Skeletal muscle tissue (tissue), 4 donors: ENCODE results near the gene VPS13A. TPM values are rescaled to one million over a fixed set of nuclear protein-coding genes. Genes with fewer than 3 reads are reported as not detected.
"Not testable (repeated sequence)": the region's sequence is repeated elsewhere in the genome, so short reads cannot be mapped to it uniquely, and the experiment has no call there.

ENCODE experiments used
- H3K27ac ChIP-seq: one replicate; pipeline ENCODE4 v1.7.0; 2013; ENCODE audit warnings: mild to moderate bottlenecking, low read depth, low read length, inconsistent platforms
- H3K27me3 ChIP-seq, 3 donors: one replicate each; pipeline ENCODE4 v1.7.0; 2013; ENCODE audit warnings: low read length in 3 of 3; ENCODE audit not compliant: control insufficient read depth in 3 of 3, insufficient read depth in 3 of 3
- H3K36me3 ChIP-seq, 3 donors: one replicate each; pipeline ENCODE4 v1.7.0; 2013; ENCODE audit warnings: low read length in 3 of 3; ENCODE audit not compliant: control insufficient read depth in 3 of 3, insufficient read depth in 3 of 3
- H3K4me1 ChIP-seq, 3 donors: one replicate each; pipeline ENCODE4 v1.7.0; 2013; ENCODE audit warnings: low read length in 3 of 3, mild to moderate bottlenecking in 3 of 3; ENCODE audit not compliant: control insufficient read depth in 3 of 3, insufficient read depth in 3 of 3
- H3K4me3 ChIP-seq, 3 donors: one replicate each; pipeline ENCODE4 v1.7.0; 2013; ENCODE audit warnings: low read length in 3 of 3
- H3K9ac ChIP-seq, 3 donors: one replicate each; pipeline ENCODE4 v1.7.0; 2013; ENCODE audit warnings: low read length in 3 of 3, mild to moderate bottlenecking in 3 of 3, moderate library complexity in 2 of 3, low read depth in 1 of 3
- H3K9me3 ChIP-seq, 3 donors: one replicate each; pipeline ENCODE4 v1.7.0; 2013; ENCODE audit warnings: low read length in 3 of 3; ENCODE audit not compliant: control insufficient read depth in 3 of 3
- total RNA-seq: library from RNA; depleted of rRNA; stranded (reverse); fragments of >200 nt; gene quantifications from one replicate; pipeline ENCODE4 v1.2.3, GENCODE V29; 2014
- donor health status: Osteomylitis.

The VPS13A gene
- total RNA-seq, 1 donor from 2014 or later: 36.0 TPM

DNA sequence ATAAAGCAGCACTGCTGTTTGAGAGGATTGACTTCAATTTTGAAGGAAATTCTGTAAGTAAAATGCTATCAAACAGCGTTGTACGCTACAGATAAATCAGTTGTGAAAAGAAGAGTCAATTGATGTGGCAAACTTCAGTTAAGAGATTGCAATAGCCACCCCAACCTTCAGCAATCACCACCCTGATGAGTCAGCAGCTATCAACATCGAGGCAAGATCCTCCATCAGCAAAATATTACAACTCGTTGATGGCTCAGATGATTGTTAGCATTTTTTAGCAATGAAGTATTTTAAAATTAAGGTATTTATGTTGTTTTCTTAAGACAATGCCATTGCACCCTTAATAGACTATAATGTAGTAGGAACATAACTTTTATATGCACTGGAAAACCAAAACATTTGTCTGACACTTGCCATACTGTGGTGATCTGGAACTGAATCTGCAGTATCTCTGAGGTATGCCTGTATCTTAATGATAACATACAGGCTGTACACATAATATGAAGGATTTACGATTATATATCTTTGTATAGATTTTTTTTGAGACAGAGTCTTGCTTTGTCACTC is 47.5 kb downstream of the VPS13A start:
- Histone ChIP-seq H3K4me3 (no peak overlapping the region), H3K4me1 (no peaks in the 10 kb centered on the region), H3K36me3 (peaks cover 15 to 43% (median 32%) of the 10 kb centered on the region in 3 donors), H3K27ac (no peak overlapping the region), H3K9me3 (no peaks in the 10 kb centered on the region), H3K27me3 (no peaks in the 10 kb centered on the region), H3K9ac (no peak overlapping the region)

DNA sequence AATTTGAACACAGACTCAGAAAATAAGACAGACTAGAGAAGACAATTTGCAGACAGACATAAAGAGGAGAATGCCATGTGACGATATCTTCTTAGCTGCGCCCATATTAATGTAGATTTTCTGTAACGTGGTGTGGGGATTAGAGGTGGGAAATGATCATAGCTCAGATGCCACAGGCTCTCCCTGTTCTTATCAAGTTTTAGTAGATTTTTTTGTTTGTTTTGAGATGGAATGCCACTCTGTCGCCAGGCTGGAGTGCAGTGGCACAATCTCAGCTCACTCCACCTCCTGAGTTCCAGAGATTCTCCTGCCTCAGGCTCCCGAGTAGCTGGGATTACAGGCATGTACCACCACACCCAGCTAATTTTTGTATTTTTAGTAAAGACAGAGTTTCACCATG is 59.4 kb downstream of the VPS13A start:
- Histone ChIP-seq H3K9ac (no peak overlapping the region), H3K9me3 (no peaks in the 10 kb centered on the region), H3K4me1 (no peaks in the 10 kb centered on the region), H3K27ac (no peak overlapping the region), H3K4me3 (no peak overlapping the region), H3K27me3 (no peaks in the 10 kb centered on the region), H3K36me3 (peaks cover 0 to 5% (median 3%) of the 10 kb centered on the region in 3 donors)

DNA sequence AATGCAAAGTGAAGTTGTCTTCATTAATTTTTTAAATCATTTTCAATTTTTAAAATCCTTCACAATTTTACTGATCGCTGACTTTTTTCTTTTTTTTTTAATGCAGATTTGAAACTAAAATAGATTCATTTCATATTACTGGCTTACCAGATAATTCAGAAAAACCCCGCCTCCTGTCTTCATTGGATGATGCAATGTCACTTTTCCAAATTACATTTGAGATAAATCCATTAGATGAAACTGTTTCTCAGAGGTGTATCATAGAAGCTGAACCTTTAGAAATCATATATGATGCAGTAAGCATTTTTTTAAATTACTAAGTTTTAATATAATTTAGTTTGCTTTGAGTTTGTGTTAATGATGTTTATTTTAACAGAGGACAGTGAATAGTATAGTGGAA is 60.6 kb downstream of the VPS13A start:
- H3K4me3 ChIP-seq: no peak overlapping the region
- no peaks in the 10 kb centered on the region for H3K27me3 ChIP-seq
- H3K4me1 ChIP-seq: no peaks in the 10 kb centered on the region
- peaks cover 0 to 5% (median 3%) of the 10 kb centered on the region in 3 donors for H3K36me3 ChIP-seq
- H3K27ac ChIP-seq: no peak overlapping the region
- H3K9ac ChIP-seq: no peak overlapping the region
- H3K9me3 ChIP-seq: no peaks in the 10 kb centered on the region

DNA sequence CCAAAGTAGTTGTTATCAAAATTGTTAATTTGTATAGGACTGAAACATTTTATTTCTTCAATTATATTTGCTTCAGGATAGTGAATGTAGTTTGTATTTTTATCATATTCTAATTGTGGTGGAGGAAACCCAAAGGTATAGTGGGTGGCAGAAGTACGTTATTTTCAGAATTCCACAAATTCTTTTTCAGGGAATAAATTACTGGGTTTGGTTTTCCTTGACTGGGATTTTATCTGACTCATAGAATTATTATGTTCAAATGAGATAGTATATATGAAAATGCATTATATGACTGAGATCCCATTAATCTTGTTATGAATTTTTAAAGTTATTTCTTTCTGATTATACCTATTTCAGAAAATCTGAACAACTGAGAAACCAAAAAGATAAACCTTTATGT is 73.7 kb downstream of the VPS13A start:
- H3K9ac ChIP-seq: no peak overlapping the region
- no peak overlapping the region for H3K4me3 ChIP-seq
- H3K9me3 ChIP-seq: no peaks in the 10 kb centered on the region
- H3K27ac ChIP-seq: no peak overlapping the region
- H3K4me1 ChIP-seq: no peaks in the 10 kb centered on the region
- no peaks in the 10 kb centered on the region for H3K27me3 ChIP-seq
- peaks cover 2 to 18% (median 4%) of the 10 kb centered on the region in 3 donors for H3K36me3 ChIP-seq

DNA sequence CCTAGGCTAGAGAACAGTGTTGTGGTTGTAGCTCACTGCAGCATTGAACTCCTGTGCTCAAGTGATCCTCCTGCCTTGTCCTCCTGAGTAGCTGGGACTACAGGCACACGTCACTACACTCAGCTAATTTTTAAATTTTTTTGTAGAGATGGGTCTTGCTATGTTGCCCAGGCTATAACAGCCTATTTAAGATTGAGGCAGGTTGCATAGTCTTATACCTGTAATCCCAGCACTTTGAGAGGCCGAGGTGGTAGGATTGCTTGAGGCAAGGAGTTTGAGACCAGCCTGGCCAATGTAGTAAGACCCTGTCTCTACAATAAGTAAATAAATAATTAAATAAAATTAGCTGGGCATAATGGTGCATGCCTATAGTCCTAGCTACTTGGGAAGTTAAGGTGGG is 79.9 kb downstream of the VPS13A start:
- Histone ChIP-seq H3K36me3 (peaks cover 2 to 12% (median 5%) of the 10 kb centered on the region in 3 donors), H3K9me3 (peaks cover 0 to 2% (median 0%) of the 10 kb centered on the region in 3 donors), H3K4me3 (no peak overlapping the region), H3K4me1 (no peaks in the 10 kb centered on the region), H3K27me3 (no peaks in the 10 kb centered on the region), H3K27ac (no peak overlapping the region), H3K9ac (no peak overlapping the region)

DNA sequence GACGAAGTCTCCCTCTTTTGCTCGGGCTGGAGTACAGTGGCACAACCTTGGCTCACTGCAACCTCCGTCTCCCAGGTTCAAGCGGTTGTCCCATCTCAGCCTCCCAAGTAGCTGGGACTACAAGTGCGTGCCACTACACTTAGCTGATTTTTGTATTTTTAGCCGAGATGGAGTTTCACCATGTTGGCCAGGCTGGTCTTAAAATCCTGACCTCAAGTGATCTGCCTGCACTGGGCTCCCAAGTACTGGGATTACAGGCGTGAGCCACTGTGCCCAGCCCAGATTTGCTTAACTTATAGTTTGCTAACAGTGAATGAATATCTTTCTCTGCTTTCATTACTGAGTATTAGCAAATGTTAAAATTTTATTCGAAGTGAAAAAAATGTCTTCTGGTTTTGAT is 84.3 kb downstream of the VPS13A start:
- H3K27me3 ChIP-seq: no peaks in the 10 kb centered on the region
- no peak overlapping the region for H3K4me3 ChIP-seq
- H3K27ac ChIP-seq: no peak overlapping the region
- H3K36me3 ChIP-seq: peaks cover 0 to 3% (median 3%) of the 10 kb centered on the region in 3 donors
- no peaks in the 10 kb centered on the region for H3K9me3 ChIP-seq
- H3K4me1 ChIP-seq: no peaks in the 10 kb centered on the region
- H3K9ac ChIP-seq: no peak overlapping the region

DNA sequence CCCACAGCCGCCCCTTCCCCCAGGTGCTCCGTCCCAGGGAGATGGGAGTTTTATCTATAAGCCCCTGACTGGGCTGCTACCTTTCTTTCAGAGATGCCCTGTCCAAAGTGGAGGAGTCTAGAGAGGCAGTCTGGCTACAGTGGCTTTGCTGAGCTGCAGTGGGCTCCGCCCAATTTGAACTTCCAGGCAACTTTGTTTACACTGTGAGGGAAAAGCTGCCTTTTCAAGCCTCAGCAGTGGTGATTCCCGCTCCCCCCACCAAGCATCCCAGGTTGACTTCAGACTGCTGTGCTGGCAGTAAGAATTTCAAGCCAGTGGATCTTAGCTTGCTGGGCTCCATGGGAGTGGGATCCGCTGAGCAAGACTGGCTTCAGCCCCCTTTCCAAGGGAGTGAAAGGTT is 90.4 kb downstream of the VPS13A start:
- H3K4me1 ChIP-seq, H3K9me3 ChIP-seq, H3K9ac ChIP-seq, H3K36me3 ChIP-seq, H3K4me3 ChIP-seq, H3K27me3 ChIP-seq, H3K27ac ChIP-seq: not testable (repeated sequence)

DNA sequence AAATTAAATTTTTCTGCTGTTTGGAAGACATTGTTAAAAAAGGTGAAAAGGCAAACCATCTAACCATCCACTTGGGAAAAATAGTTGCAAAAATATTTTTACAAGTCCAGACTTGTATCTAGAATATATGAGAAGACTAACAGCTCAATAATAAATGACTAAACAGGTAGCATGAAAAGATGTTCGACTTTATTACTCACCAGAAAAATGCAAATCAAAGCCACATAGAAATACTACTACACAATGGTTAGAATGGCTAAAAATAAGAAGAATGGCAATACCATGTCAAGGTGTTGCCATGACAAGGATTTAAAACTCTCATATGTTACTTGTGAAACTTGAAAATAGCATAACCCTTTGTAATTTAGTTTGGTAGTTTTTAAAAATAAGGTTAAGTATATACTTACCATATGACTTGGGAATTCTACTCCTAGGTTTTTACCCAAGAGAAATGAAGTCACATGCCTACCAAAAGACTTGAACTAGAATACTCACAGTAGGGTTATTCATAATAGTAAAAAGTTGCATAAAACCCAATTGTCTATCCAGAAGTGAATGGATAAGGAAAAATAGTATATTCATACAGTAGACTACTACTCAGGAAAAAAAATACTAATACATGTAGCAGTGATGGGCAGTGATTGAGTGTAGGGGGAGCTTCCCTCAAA is 93.8 kb downstream of the VPS13A start:
- Histone ChIP-seq H3K27ac (no peak overlapping the region), H3K36me3 (peaks cover 0 to 11% (median 6%) of the 10 kb centered on the region in 3 donors), H3K9me3 (no peaks in the 10 kb centered on the region), H3K4me1 (no peaks in the 10 kb centered on the region), H3K9ac (no peak overlapping the region), H3K27me3 (no peaks in the 10 kb centered on the region), H3K4me3 (no peak overlapping the region)

DNA sequence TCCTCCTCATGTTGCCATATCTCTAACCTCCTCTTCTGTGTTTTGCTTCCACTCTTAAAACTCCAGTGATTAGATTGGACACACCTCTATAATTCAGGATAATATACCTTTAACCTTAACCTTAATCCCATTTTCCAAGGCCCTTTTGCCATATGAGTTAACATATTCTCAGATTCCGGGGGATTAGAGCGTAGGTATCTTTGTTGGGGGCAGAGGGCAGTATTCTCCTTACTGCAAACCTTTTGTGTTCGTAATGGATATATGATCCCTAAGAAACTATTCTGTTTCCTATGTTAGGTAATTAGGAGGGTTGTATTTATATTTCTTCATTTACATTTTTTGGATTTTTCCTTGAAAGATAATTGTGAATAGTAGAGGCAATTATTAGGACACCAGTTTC is 99.5 kb downstream of the VPS13A start:
- Histone ChIP-seq H3K4me3 (no peak overlapping the region), H3K9me3 (no peaks in the 10 kb centered on the region), H3K36me3 (peaks cover 4 to 17% (median 8%) of the 10 kb centered on the region in 3 donors), H3K4me1 (no peaks in the 10 kb centered on the region), H3K9ac (no peak overlapping the region), H3K27ac (no peak overlapping the region), H3K27me3 (no peaks in the 10 kb centered on the region)

DNA sequence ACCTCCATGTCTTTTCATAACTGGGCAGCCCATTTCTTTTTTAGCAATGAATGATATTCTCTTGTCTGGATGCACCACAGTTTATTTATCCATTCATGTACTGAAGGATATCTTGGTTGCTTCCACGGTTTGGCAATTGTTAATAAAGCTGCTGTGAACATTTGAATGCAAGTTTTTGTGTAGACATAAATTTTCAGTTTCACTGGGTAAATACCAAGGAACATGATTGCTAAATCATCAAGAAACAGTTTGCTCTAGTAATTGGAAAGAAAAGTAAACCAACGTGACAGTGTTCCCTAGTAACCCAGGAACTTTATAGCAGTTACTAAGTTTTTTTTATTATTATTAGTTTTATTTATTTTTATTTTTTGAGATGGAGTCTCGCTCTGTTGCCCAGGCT is 100.4 kb downstream of the VPS13A start:
- Histone ChIP-seq H3K27ac (no peak overlapping the region), H3K9ac (no peak overlapping the region), H3K9me3 (no peaks in the 10 kb centered on the region), H3K27me3 (no peaks in the 10 kb centered on the region), H3K4me1 (no peaks in the 10 kb centered on the region), H3K4me3 (no peak overlapping the region), H3K36me3 (peaks cover 4 to 17% (median 11%) of the 10 kb centered on the region in 3 donors)
